Right renal pelvis (tissue), 4 donors: Measurements from ENCODE around the gene FGD2. TPM values are rescaled to one million over a fixed set of nuclear protein-coding genes. Genes with fewer than 3 reads are reported as not detected.
"Not testable (repeated sequence)": the region's sequence is repeated elsewhere in the genome, so short reads cannot be mapped to it uniquely, and the experiment has no call there.

Source experiments
- DNase-seq, 4 donors: peaks; one replicate each; pipeline ENCODE4 v3.0.0-alpha.2; 2013; ENCODE audit warnings: low read depth in 4 of 4, low spot score in 3 of 4, missing footprints in 1 of 4
- polyA plus RNA-seq, 4 donors: library from polyadenylated mRNA; unstranded; fragments of 120-200 nt; gene quantifications; one replicate each; pipeline ENCODE4 v1.2.1, GENCODE V29; 2013; ENCODE audit not compliant: insufficient read length in 4 of 4

FGD2 gene
- polyA plus RNA-seq, 4 donors = 1.4 to 2.6 (median 1.7) TPM

GRCh38 chr6:37030599-37030998 is 25.1 kb downstream of the FGD2 start:
- no peak for DNase-seq

GRCh38 chr6:37032239-37032638 is 26.8 kb downstream of the FGD2 start:
- no peak for DNase-seq

- DNase-seq = no peak
Observed at GRCh38 chr6:37033255-37033654, 27.8 kb downstream of the FGD2 start.

- no peak for DNase-seq
Observed at GRCh38 chr6:37033819-37034795, 28.7 kb downstream of the FGD2 start.

GRCh38 chr6:37036146-37036545 is 30.7 kb downstream of the FGD2 start:
- DNase-seq = no peak

GRCh38 chr6:37038292-37039198 is 33.1 kb downstream of the FGD2 start:
- DNase-seq = no peak

- DNase-seq = no peak
Observed at GRCh38 chr6:37039958-37040357, 34.5 kb downstream of the FGD2 start.

GRCh38 chr6:37041521-37041920 is 36.1 kb downstream of the FGD2 start:
- DNase-seq = no peak

GRCh38 chr6:37042150-37042549 is 36.7 kb downstream of the FGD2 start:
- DNase-seq = no peak

GRCh38 chr6:37043091-37043490 is 37.6 kb downstream of the FGD2 start:
- DNase-seq = not testable (repeated sequence)

- DNase-seq = no peak
Observed at GRCh38 chr6:37047346-37047688, 41.9 kb downstream of the FGD2 start.

GRCh38 chr6:37047689-37048402 is 42.4 kb downstream of the FGD2 start:
- no peak for DNase-seq

- DNase-seq = no peak
Observed at GRCh38 chr6:37048403-37048850, 43.0 kb downstream of the FGD2 start.

GRCh38 chr6:37048851-37049757 is 43.6 kb downstream of the FGD2 start:
- DNase-seq = no peak

- no peak for DNase-seq
Observed at GRCh38 chr6:37049758-37050044, 44.2 kb downstream of the FGD2 start.

GRCh38 chr6:37050045-37050853 is 44.8 kb downstream of the FGD2 start:
- no peak for DNase-seq

GRCh38 chr6:37050854-37051137 is 45.3 kb downstream of the FGD2 start:
- no peak for DNase-seq

GRCh38 chr6:37051138-37052026 is 45.9 kb downstream of the FGD2 start:
- peak; percentile 69 to 74 (median 73) for DNase-seq
